ENCODE measurements around the gene SNED1.

Gene SNED1

GRCh38 chr2:240954436-240955305 is 43.7 kb upstream of the SNED1 start:
- TF ChIP-seq CTCF (IDR thresholded peaks at IDR 0.05; ENCODE audit: insufficient read depth, low read length) (no peak), GABPA (IDR thresholded peaks at IDR 0.05; ENCODE audit: low read depth) (no peak), SPI1 (IDR thresholded peaks at IDR 0.05; ENCODE audit: borderline replicate concordance, low read depth) (no peak), REST (IDR thresholded peaks at IDR 0.05; ENCODE audit: insufficient replicate concordance, low read depth) (no peak), POLR2AphosphoS5 (IDR thresholded peaks at IDR 0.05; ENCODE audit: low read depth) (no peak)
- H3K27me3 ChIP-seq (ENCODE audit: insufficient read depth, poor library complexity, severe bottlenecking), result no peaks in the 10 kb centered on the region
- no peak overlapping the region for H3K4me3 ChIP-seq (replicated peaks; ENCODE audit: insufficient read depth, low read length)
- H3K27ac ChIP-seq (replicated peaks), result no peak overlapping the region
- DNase-seq (ENCODE audit: low read depth in 1 of 2, low spot score in 1 of 2), result no peak

- no peak for TF ChIP-seq POLR2AphosphoS5 (IDR thresholded peaks at IDR 0.05; ENCODE audit: low read depth)
- TF ChIP-seq SPI1 (IDR thresholded peaks at IDR 0.05; ENCODE audit: borderline replicate concordance, low read depth), result no peak
- no peak for TF ChIP-seq GABPA (IDR thresholded peaks at IDR 0.05; ENCODE audit: low read depth)
- TF ChIP-seq REST (IDR thresholded peaks at IDR 0.05; ENCODE audit: insufficient replicate concordance, low read depth), result no peak
- no peak for TF ChIP-seq CTCF (IDR thresholded peaks at IDR 0.05; ENCODE audit: insufficient read depth, low read length)
- H3K27ac ChIP-seq (replicated peaks), result no peak overlapping the region
- no peak for DNase-seq (ENCODE audit: low read depth in 1 of 2, low spot score in 1 of 2)
- no peaks in the 10 kb centered on the region for H3K27me3 ChIP-seq (ENCODE audit: insufficient read depth, poor library complexity, severe bottlenecking)
- H3K4me3 ChIP-seq (replicated peaks; ENCODE audit: insufficient read depth, low read length), result no peak overlapping the region
Measured at GRCh38 chr2:240955306-240956170, 42.9 kb upstream of the SNED1 start.

GRCh38 chr2:240956171-240956934 is 42.1 kb upstream of the SNED1 start:
- no peak overlapping the region for H3K4me3 ChIP-seq (replicated peaks; ENCODE audit: insufficient read depth, low read length)
- TF ChIP-seq REST (IDR thresholded peaks at IDR 0.05; ENCODE audit: insufficient replicate concordance, low read depth), result no peak
- no peak for TF ChIP-seq CTCF (IDR thresholded peaks at IDR 0.05; ENCODE audit: insufficient read depth, low read length)
- no peak for TF ChIP-seq GABPA (IDR thresholded peaks at IDR 0.05; ENCODE audit: low read depth)
- no peak for TF ChIP-seq POLR2AphosphoS5 (IDR thresholded peaks at IDR 0.05; ENCODE audit: low read depth)
- TF ChIP-seq SPI1 (IDR thresholded peaks at IDR 0.05; ENCODE audit: borderline replicate concordance, low read depth), result no peak
- H3K27me3 ChIP-seq (ENCODE audit: insufficient read depth, poor library complexity, severe bottlenecking), result no peaks in the 10 kb centered on the region
- no peak for DNase-seq (ENCODE audit: low read depth in 1 of 2, low spot score in 1 of 2)
- no peak overlapping the region for H3K27ac ChIP-seq (replicated peaks)
